GM12878 (cell line): ENCODE results near the gene TMEM127. TPM values are rescaled to one million over a fixed set of nuclear protein-coding genes. Genes with fewer than 3 reads are reported as not detected.

Experiments used
- ATAC-seq: fragments of 200-7000 bp; cut with Tn5 transposase; 3 replicates; pipeline ENCODE4 v1.9.1; 2020; ENCODE audit warnings: mild to moderate bottlenecking, moderate library complexity
- BruUV-seq: library from RNA; stranded (reverse); fragments of 400-500 nt; replicated peaks from 2 replicates; lab custom pipeline; 2021; lab: Mats Ljungman, UMichigan
- CTCF ChIA-PET: fragments of 300-600 bp; sonication (Branson Sonifier 250); formaldehyde crosslinking; extraction: SDS; loops from one replicate; lab custom pipeline; 2021; ENCODE audit warnings: inconsistent platforms; lab: Yijun Ruan, JAX
- POLR2A ChIA-PET: fragments of 350-600 bp; formaldehyde crosslinking; extraction: SDS; loops from one replicate; lab custom pipeline; 2021; ENCODE audit warnings: inconsistent platforms; lab: Charles Lee
- RAD21 ChIA-PET: fragments of 300-600 bp; sonication (Branson Sonifier 250); formaldehyde crosslinking; loops from one replicate; lab custom pipeline; 2023; ENCODE audit warnings: antibody characterized with exemption; ENCODE audit not compliant: unreplicated experiment; lab: Charles Lee
- SMC1A ChIA-PET: fragments of 300-600 bp; sonication (Branson Sonifier 250); formaldehyde crosslinking; loops from one replicate; lab custom pipeline; 2023; ENCODE audit not compliant: unreplicated experiment, uncharacterized antibody; lab: Charles Lee
- DNase-seq: peaks from one replicate; pipeline ENCODE4 v3.0.0-alpha.2; 2011; ENCODE audit warnings: low read depth, low spot score
- FAIRE-seq: peaks from 3 replicates; lab custom pipeline; 2011; peaks lifted over from hg19 to GRCh38; lab: Jason Lieb, UNC
- H2AFZ ChIP-seq: 2 replicates; pipeline ENCODE4 v1.6.0; 2011; ENCODE audit warnings: low read depth, low read length, control low read depth; ENCODE audit not compliant: control insufficient read depth
- H3K27ac ChIP-seq: 2 replicates; pipeline ENCODE4 v1.5.1; 2011; ENCODE audit warnings: control low read depth; ENCODE audit not compliant: control insufficient read depth, insufficient read depth
- H3K27me3 ChIP-seq, 2 experiments: replicated peaks in 1 of 2; 2 replicates each; pipeline versions ENCODE4 v1.6.0 to v1.6.1; 2011; ENCODE audit warnings: low read length in 1 of 2; ENCODE audit not compliant: control insufficient read depth in 2 of 2, insufficient read depth in 2 of 2
- H3K36me3 ChIP-seq, 2 experiments: 2 replicates each; pipeline ENCODE4 v1.5.1; 2011; ENCODE audit warnings: low read length in 1 of 2; ENCODE audit not compliant: control insufficient read depth in 2 of 2, insufficient read depth in 2 of 2
- H3K4me1 ChIP-seq: 2 replicates; pipeline ENCODE4 v1.6.1; 2011; ENCODE audit warnings: mild to moderate bottlenecking, low read length, moderate library complexity, mixed read lengths; ENCODE audit not compliant: control insufficient read depth, insufficient read depth
- H3K4me2 ChIP-seq: 2 replicates; pipeline ENCODE4 v1.6.0; 2011; ENCODE audit warnings: control low read depth; ENCODE audit not compliant: control insufficient read depth, insufficient read depth
- H3K4me3 ChIP-seq: fragments of 200-600 bp; sonication (generic); 2 replicates; pipeline ENCODE4 v1.5.1; 2016
- H3K79me2 ChIP-seq: 2 replicates; pipeline ENCODE4 v1.6.0; 2011; ENCODE audit warnings: low read length; ENCODE audit not compliant: control insufficient read depth, insufficient read depth
- H3K9ac ChIP-seq: 2 replicates; pipeline ENCODE4 v1.8.0; 2011; ENCODE audit warnings: low read length, control low read depth, mixed read lengths; ENCODE audit not compliant: control insufficient read depth, insufficient read depth
- H3K9me3 ChIP-seq: replicated peaks from 3 replicates; pipeline ENCODE4 v1.5.1; 2011; ENCODE audit warnings: mild to moderate bottlenecking, low read length; ENCODE audit not compliant: control insufficient read depth, insufficient read depth
- H4K20me1 ChIP-seq: 2 replicates; pipeline ENCODE4 v1.6.0; 2011; ENCODE audit not compliant: control insufficient read depth, insufficient read depth
- BHLHE40 ChIP-seq, 2 experiments: fragments of 450-650 bp in 1 of 2; IDR thresholded peaks; 2 replicates each; pipeline ENCODE4 v1.6.1; 2011 to 2017; ENCODE audit warnings: low read depth in 2 of 2, borderline replicate concordance in 1 of 2, improper control_type of control experiment in 1 of 2, low read length in 1 of 2, mild to moderate bottlenecking in 1 of 2
- CHD2 ChIP-seq: IDR thresholded peaks from 2 replicates; pipeline ENCODE4 v1.6.1; 2011; ENCODE audit warnings: low read depth, low read length, improper control_type of control experiment, borderline replicate concordance
- CTCF ChIP-seq, 3 experiments: IDR thresholded peaks in 2 of 3; conservative IDR thresholded peaks in 1 of 3; 2 replicates each; pipeline ENCODE4 v1.5.1; 2011; ENCODE audit warnings: low read depth in 3 of 3, low read length in 3 of 3, mild to moderate bottlenecking in 3 of 3, control low read depth in 2 of 3, moderate library complexity in 2 of 3, inconsistent platforms in 1 of 3, mixed read lengths in 1 of 3; ENCODE audit not compliant: control insufficient read depth in 2 of 3, insufficient read depth in 1 of 3; ENCODE audit errors: extremely low read depth in 1 of 3
- GATAD2B ChIP-seq: fragments of 450-650 bp; conservative IDR thresholded peaks from 2 replicates; pipeline ENCODE4 v1.6.1; 2017; ENCODE audit warnings: low read depth, mild to moderate bottlenecking, moderate library complexity
- IKZF1 ChIP-seq: fragments of 450-650 bp; conservative IDR thresholded peaks from 2 replicates; pipeline ENCODE4 v1.6.1; 2017; ENCODE audit warnings: antibody characterized with exemption, mild to moderate bottlenecking
- IKZF2 ChIP-seq, 2 experiments: fragments of 450-650 bp; IDR thresholded peaks; 2 replicates each; pipeline ENCODE4 v1.6.1; 2017; ENCODE audit warnings: mild to moderate bottlenecking in 2 of 2, moderate library complexity in 2 of 2
- LARP7 ChIP-seq: fragments of 450-650 bp; IDR thresholded peaks from 2 replicates; pipeline ENCODE4 v1.6.1; 2017; ENCODE audit warnings: mild to moderate bottlenecking
- PAX5 ChIP-seq: IDR thresholded peaks from 2 replicates; pipeline ENCODE4 v1.6.1; 2011; ENCODE audit warnings: low read depth, low read length, borderline replicate concordance
- PML ChIP-seq: IDR thresholded peaks from 2 replicates; pipeline ENCODE4 v1.6.1; 2012; ENCODE audit warnings: low read length, inconsistent platforms
- POLR2A ChIP-seq: IDR thresholded peaks from 2 replicates; pipeline ENCODE4 v1.6.1; 2011; ENCODE audit warnings: low read depth, mild to moderate bottlenecking, low read length
- POU2F2 ChIP-seq: IDR thresholded peaks from 3 replicates; pipeline ENCODE4 v1.6.1; 2011; ENCODE audit warnings: low read depth, mild to moderate bottlenecking, low read length, borderline replicate concordance
- RAD21 ChIP-seq: IDR thresholded peaks from 2 replicates; pipeline ENCODE4 v1.6.1; 2011; ENCODE audit warnings: mild to moderate bottlenecking, low read depth, low read length, moderate library complexity; ENCODE audit not compliant: insufficient read depth
- RUNX3 ChIP-seq: IDR thresholded peaks from 2 replicates; pipeline ENCODE4 v1.6.1; 2012; ENCODE audit warnings: low read length, inconsistent platforms
- SIN3A ChIP-seq: IDR thresholded peaks from 2 replicates; pipeline ENCODE4 v1.6.1; 2012; ENCODE audit warnings: low read depth, low read length, improper control_type of control experiment
- SMARCA5 ChIP-seq: fragments of 450-650 bp; IDR thresholded peaks from 2 replicates; pipeline ENCODE4 v1.6.1; 2017; ENCODE audit warnings: mild to moderate bottlenecking
- SPI1 ChIP-seq: IDR thresholded peaks from 2 replicates; pipeline ENCODE4 v1.6.1; 2011; ENCODE audit warnings: low read depth, mild to moderate bottlenecking, low read length, moderate library complexity, borderline replicate concordance; ENCODE audit not compliant: insufficient read depth
- TAF1 ChIP-seq: IDR thresholded peaks from 2 replicates; pipeline ENCODE4 v1.6.1; 2011; ENCODE audit warnings: mild to moderate bottlenecking, low read depth, low read length, borderline replicate concordance
- WRNIP1 ChIP-seq: IDR thresholded peaks from 2 replicates; pipeline ENCODE4 v1.6.1; 2011; ENCODE audit warnings: low read depth, low read length, improper control_type of control experiment, borderline replicate concordance
- YY1 ChIP-seq: IDR thresholded peaks from 2 replicates; pipeline ENCODE4 v1.6.1; 2011; ENCODE audit warnings: low read depth, mild to moderate bottlenecking, low read length
- ZNF687 ChIP-seq: fragments of 450-650 bp; IDR thresholded peaks from 2 replicates; pipeline ENCODE4 v1.6.1; 2017; ENCODE audit warnings: mild to moderate bottlenecking, moderate library complexity
- WGBS: methylation state at CpG from one replicate; pipeline ENCODE4 v1.1.6; 2016; ENCODE audit warnings: low lambda C conversion rate; ENCODE audit not compliant: insufficient replicate concordance, insufficient coverage; ENCODE audit errors: missing lambda C conversion rate; 5-methylcytosine and 5-hydroxymethylcytosine counted together
- in situ Hi-C: fragments of 300-500 bp; cut with MboI; formaldehyde crosslinking; loops from 9 replicates; pipeline ENCODE4 v1.14.3; 2018; ENCODE audit warnings: mixed read lengths
- intact Hi-C: fragments of 100-400 bp; cut with micrococcal nuclease; formaldehyde crosslinking; loops from one replicate; pipeline ENCODE4 v1.14.2; 2022; ENCODE audit not compliant: unreplicated experiment
- polyA plus RNA-seq, 11 experiments: library from polyadenylated mRNA; depleted of rRNA in 4 of 11; unstranded in 6 of 11; stranded (reverse) in 5 of 11; fragments of >200 nt; fragmentation: Nextera tagmentation in 4 of 11; fragmentation: Illumina TruSeq in 1 of 11; extraction: Ambion mirVana in 4 of 11; extraction: Trizol in 1 of 11; gene quantifications; 1 replicate in 1 of 11; 2 replicates in 10 of 11; pipeline versions ENCODE4 v1.2.1 to v1.2.3, GENCODE V29; 2011 to 2016; ENCODE audit warnings: inconsistent platforms in 2 of 11, missing spikeins in 2 of 11, low read depth in 1 of 11
- total RNA-seq, 4 experiments: library from RNA; depleted of rRNA in 3 of 4; stranded (reverse); fragments of >200 nt in 3 of 4; fragmentation: Illumina TruSeq in 1 of 4; extraction: Trizol in 1 of 4; gene quantifications; 2 replicates each; pipeline versions ENCODE4 v1.2.1 to v1.2.3, GENCODE V29; 2013 to 2021

The TMEM127 gene
- total and polyA plus RNA-seq, 10 of the 15 experiments (the other 5 are each of a cell fraction or from before 2014, with no cell fraction given): 2.6 to 27.2 (median 17.7) TPM

GRCh38 chr2:96233880-96234316 is 31.9 kb downstream of the TMEM127 start:
- Histone ChIP-seq H3K4me3 (no peak overlapping the region), H3K9ac (no peak overlapping the region), H2AFZ (peak overlapping the region; percentile 25; the same call in 1 of the 2 replicates), H3K36me3 (no peaks in the 10 kb centered on the region), H4K20me1 (no peaks in the 10 kb centered on the region), H3K4me1 (peaks cover 21% of the 10 kb centered on the region), H3K9me3 (no peaks in the 10 kb centered on the region), H3K79me2 (no peaks in the 10 kb centered on the region), H3K27ac (peak overlapping the region; percentile 50), H3K27me3 (no peaks in the 10 kb centered on the region), H3K4me2 (peak overlapping the region; percentile 17)
- FAIRE-seq (peak; percentile 89), ATAC-seq (peak; percentile 99), DNase-seq (peak; percentile 68)
- WGBS: 2% methylated on average over 4 of the region's 4 CpGs
- ChIA-PET CTCF (interaction anchor here (0.8 to 5.6 kb wide), 21 partner anchors 8 to 275 kb away, joined by 3 to 76 read pairs (median 6); partner anchors contain the start of genes ASTL and STARD7), POLR2A (interaction anchor here (0.5 to 4.0 kb wide), 19 partner anchors 8 to 531 kb away, joined by 3 to 26 read pairs (median 4); partner anchors contain the start of gene STARD7), SMC1A (interaction anchor here (0.8 to 9.6 kb wide), 28 partner anchors 9 to 103 kb away, joined by 3 to 116 read pairs (median 6); partner anchors contain the start of gene STARD7), RAD21 (interaction anchor here (0.8 to 6.0 kb wide), 21 partner anchors 8 to 158 kb away, joined by 3 to 93 read pairs (median 7); partner anchors contain the start of genes ASTL, CIAO1, DUSP2 and STARD7)
- in situ Hi-C loops: no loop called here
- intact Hi-C loops: no loop called here
- BruUV-seq: no TSS peak
- 0 out of 2 replicates have a peak, but pooled peaks have one; percentile 64 for TF ChIP-seq LARP7
- TF ChIP-seq RAD21: peak; percentile 48
- peak; percentile 65 to 72 for TF ChIP-seq IKZF2 (IDR thresholded peaks at IDR 0.05)
- TF ChIP-seq BHLHE40 (IDR thresholded peaks at IDR 0.05; ENCODE audit: borderline replicate concordance in 1 of 2, low read depth in 2 of 2, low read length in 1 of 2): peak; percentile 7 to 46; a peak in 1 of 4 replicates
- peak; percentile 63; the same call in 1 of the 2 replicates for TF ChIP-seq CHD2
- peak; percentile 67 for TF ChIP-seq IKZF1
- TF ChIP-seq PML: no peak
- TF ChIP-seq POLR2A: no peak
- TF ChIP-seq RUNX3: peak; percentile 58
- peak; percentile 97 for TF ChIP-seq SPI1
- TF ChIP-seq TAF1: no peak
- TF ChIP-seq WRNIP1: no peak
- TF ChIP-seq PAX5: peak; percentile 99
- no peak for TF ChIP-seq SIN3A
- TF ChIP-seq POU2F2: peak; percentile 26; the same call in 1 of the 3 replicates
- TF ChIP-seq YY1: peak; percentile 77; the same call in 1 of the 2 replicates
- TF ChIP-seq CTCF (IDR thresholded peaks at IDR 0.05 in 2 of 3, conservative IDR thresholded peaks at IDR 0.05 in 1 of 3; ENCODE audit: control insufficient read depth in 2 of 3, extremely low read depth in 1 of 3, insufficient read depth in 1 of 3, low read depth in 3 of 3, low read length in 3 of 3): peak; percentile 44 to 51 (median 46); a peak in 5 of 6 replicates
- TF ChIP-seq SMARCA5: peak; percentile 75; the same call in 1 of the 2 replicates
- TF ChIP-seq GATAD2B: peak; percentile 55; the same call in 1 of the 2 replicates
- peak; percentile 37; the same call in 1 of the 2 replicates for TF ChIP-seq ZNF687
